Skeletal muscle tissue (tissue), 4 donors: Measurements from ENCODE around the gene PARL. TPM values are rescaled to one million over a fixed set of nuclear protein-coding genes. Genes with fewer than 3 reads are reported as not detected.

Experiments
- H3K27ac ChIP-seq: one replicate; pipeline ENCODE4 v1.7.0; 2013; ENCODE audit warnings: mild to moderate bottlenecking, low read depth, low read length, inconsistent platforms
- H3K27me3 ChIP-seq, 3 donors: one replicate each; pipeline ENCODE4 v1.7.0; 2013; ENCODE audit warnings: low read length in 3 of 3; ENCODE audit not compliant: control insufficient read depth in 3 of 3, insufficient read depth in 3 of 3
- H3K36me3 ChIP-seq, 3 donors: one replicate each; pipeline ENCODE4 v1.7.0; 2013; ENCODE audit warnings: low read length in 3 of 3; ENCODE audit not compliant: control insufficient read depth in 3 of 3, insufficient read depth in 3 of 3
- H3K4me1 ChIP-seq, 3 donors: one replicate each; pipeline ENCODE4 v1.7.0; 2013; ENCODE audit warnings: low read length in 3 of 3, mild to moderate bottlenecking in 3 of 3; ENCODE audit not compliant: control insufficient read depth in 3 of 3, insufficient read depth in 3 of 3
- H3K4me3 ChIP-seq, 3 donors: one replicate each; pipeline ENCODE4 v1.7.0; 2013; ENCODE audit warnings: low read length in 3 of 3
- H3K9ac ChIP-seq, 3 donors: one replicate each; pipeline ENCODE4 v1.7.0; 2013; ENCODE audit warnings: low read length in 3 of 3, mild to moderate bottlenecking in 3 of 3, moderate library complexity in 2 of 3, low read depth in 1 of 3
- H3K9me3 ChIP-seq, 3 donors: one replicate each; pipeline ENCODE4 v1.7.0; 2013; ENCODE audit warnings: low read length in 3 of 3; ENCODE audit not compliant: control insufficient read depth in 3 of 3
- total RNA-seq: library from RNA; depleted of rRNA; stranded (reverse); fragments of >200 nt; gene quantifications from one replicate; pipeline ENCODE4 v1.2.3, GENCODE V29; 2014
- donor health status: Osteomylitis.

Gene PARL
- total RNA-seq, 1 donor from 2014 or later, result 35.0 TPM

DNA sequence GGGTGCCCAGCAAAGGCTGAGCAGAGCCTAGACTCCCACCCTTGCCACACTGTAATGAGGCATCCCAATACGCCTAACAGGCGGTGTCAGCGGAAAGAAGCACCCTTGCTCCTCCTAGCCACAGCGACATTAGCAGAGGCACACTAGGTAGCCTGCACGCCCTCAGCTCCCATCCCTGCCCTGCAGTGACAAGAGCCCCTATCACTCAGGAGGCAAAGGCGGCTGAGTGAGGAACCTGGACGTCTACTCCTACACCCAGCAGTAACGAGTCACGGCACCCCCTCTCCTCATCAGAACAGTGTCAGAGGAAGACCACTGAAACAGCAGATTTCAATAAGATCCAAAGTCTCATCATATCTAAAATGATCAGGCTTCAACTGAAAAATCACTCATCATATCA, 47.3 kb downstream of the PARL start:
- Histone ChIP-seq H3K27me3 (no peaks in the 10 kb centered on the region), H3K36me3 (peaks cover 28 to 63% (median 40%) of the 10 kb centered on the region in 3 donors), H3K4me1 (peaks cover 0 to 6% (median 0%) of the 10 kb centered on the region in 3 donors), H3K4me3 (no peak overlapping the region), H3K9ac (no peak overlapping the region), H3K27ac (no peak overlapping the region), H3K9me3 (no peaks in the 10 kb centered on the region)

DNA sequence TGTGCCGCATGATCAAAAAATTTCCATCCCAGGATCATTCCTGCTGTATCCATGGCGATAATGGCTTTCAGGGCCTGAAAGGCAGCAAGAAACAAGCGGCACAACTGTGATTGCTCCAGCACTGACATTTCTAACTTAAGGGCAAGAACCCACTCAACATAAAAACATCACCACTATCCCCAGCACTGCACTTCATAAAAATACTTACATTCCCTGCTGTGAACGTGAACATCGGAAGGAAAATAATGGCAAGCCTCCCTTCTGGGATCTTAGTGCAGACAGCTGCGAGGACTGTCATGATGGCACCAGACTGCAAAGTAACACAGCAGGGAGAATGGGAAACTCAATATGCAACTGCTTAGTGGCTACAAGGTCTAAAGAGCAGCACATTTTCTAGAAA, 51.2 kb downstream of the PARL start:
- Histone ChIP-seq H3K4me1 (no peaks in the 10 kb centered on the region), H3K9me3 (no peaks in the 10 kb centered on the region), H3K36me3 (peaks cover 33 to 46% (median 33%) of the 10 kb centered on the region in 3 donors), H3K27me3 (no peaks in the 10 kb centered on the region), H3K4me3 (no peak overlapping the region), H3K9ac (no peak overlapping the region), H3K27ac (no peak overlapping the region)

DNA sequence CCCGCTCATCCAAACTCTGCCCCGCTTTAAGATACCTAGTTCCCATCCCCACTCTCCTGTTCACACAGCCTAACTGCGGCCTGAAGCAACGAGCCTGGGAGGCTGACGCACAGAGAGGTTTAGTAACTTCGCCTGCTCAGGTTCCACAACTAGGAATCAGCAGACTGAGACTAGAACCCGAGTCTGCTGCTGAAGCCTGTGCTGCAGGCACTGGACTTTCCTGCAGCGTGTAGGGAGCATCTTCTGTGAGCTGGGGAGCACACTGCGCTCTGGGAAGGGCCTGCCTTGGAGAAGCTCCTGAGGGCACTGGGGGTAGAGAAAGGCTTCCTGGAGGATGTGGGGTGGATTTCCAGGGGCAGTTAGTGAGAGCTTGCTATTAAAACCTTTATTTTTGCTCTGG, 54.5 kb downstream of the PARL start:
- no peak overlapping the region for H3K4me3 ChIP-seq
- no peaks in the 10 kb centered on the region for H3K27me3 ChIP-seq
- H3K36me3 ChIP-seq, result peaks cover 27 to 42% (median 34%) of the 10 kb centered on the region in 3 donors
- no peak overlapping the region for H3K9ac ChIP-seq
- no peak overlapping the region for H3K27ac ChIP-seq
- H3K4me1 ChIP-seq, result peaks cover 13 to 15% (median 14%) of the 10 kb centered on the region in 3 donors
- H3K9me3 ChIP-seq, result no peaks in the 10 kb centered on the region

DNA sequence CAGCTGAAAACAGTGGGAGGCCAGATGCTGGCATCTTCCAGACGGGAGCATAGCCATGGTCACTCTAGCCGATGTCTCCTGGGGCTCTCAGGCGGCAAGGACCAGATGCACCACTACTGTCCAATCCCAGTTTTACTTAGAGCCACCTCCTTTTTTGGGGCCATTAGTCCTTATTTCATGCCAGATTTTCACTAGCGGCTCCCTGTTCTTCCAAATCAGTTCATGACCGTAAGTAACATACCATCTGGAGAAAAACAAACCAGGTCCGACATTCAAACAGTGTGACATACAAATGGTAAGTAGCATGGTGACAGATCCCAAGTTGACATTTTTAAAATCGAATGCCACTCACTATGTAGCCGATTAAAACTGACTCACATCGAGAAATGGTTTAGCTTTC, 55.2 kb downstream of the PARL start:
- Histone ChIP-seq H3K36me3 (peaks cover 27 to 42% (median 33%) of the 10 kb centered on the region in 3 donors), H3K9ac (no peak overlapping the region), H3K9me3 (no peaks in the 10 kb centered on the region), H3K27ac (no peak overlapping the region), H3K4me1 (peaks cover 13 to 20% (median 20%) of the 10 kb centered on the region in 3 donors), H3K4me3 (no peak overlapping the region), H3K27me3 (no peaks in the 10 kb centered on the region)

DNA sequence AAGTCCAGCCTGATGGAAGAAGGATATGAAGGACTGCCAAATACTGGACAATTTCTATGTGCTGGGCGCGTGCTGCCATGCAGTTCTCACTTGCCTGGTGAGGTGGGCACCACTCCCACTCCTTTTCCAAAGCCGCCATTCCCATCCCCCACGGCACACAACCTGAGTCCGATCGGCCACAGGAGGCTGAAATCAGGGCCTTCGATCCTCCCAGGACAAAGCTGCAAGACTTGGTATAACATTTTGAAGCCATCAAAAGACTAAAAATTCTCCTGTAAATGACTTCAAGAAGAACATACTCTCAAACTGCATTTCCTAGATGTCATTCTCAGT, 56.2 kb downstream of the PARL start:
- H3K9me3 ChIP-seq, result no peaks in the 10 kb centered on the region
- H3K4me3 ChIP-seq, result no peak overlapping the region
- H3K36me3 ChIP-seq, result peaks cover 24 to 33% (median 28%) of the 10 kb centered on the region in 3 donors
- peaks cover 17 to 30% (median 29%) of the 10 kb centered on the region in 3 donors for H3K4me1 ChIP-seq
- H3K27ac ChIP-seq, result no peak overlapping the region
- no peaks in the 10 kb centered on the region for H3K27me3 ChIP-seq
- no peak overlapping the region for H3K9ac ChIP-seq

DNA sequence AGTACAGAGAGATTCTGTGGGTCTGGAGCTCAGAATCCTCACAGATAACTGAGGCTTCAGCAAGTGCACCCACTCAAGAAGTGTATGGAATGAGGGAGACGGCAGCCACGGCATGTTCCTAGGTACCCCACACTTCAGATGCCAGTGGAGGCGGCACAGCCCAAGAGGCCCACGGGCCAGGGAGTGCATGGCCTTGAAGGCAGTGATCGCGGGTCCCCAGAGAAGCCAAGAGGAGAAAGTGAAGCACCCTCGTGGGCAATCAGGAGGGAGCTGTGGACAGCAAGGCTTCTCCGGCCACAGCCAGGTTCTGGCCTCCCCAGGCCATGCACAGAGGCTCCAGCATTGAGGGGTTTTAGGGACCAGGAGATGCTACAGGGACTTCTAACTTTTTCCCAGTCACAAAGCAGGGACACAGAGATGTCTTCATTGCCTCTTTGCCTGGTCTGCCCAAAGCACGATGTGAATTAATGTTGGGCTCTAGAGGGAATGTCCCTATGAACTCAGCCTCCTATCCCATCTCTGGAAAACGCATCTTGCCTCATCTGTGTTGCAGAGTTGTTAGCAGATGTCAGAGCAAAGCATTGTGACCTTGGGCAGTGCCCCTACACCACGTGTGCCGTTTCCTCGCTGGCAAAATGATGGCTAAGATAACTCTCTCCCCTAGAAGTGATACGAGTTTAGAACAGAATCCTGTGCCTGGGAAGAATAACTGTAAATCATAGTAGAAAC, 56.7 kb downstream of the PARL start:
- Histone ChIP-seq H3K27me3 (no peaks in the 10 kb centered on the region), H3K36me3 (peaks cover 19 to 28% (median 26%) of the 10 kb centered on the region in 3 donors)

DNA sequence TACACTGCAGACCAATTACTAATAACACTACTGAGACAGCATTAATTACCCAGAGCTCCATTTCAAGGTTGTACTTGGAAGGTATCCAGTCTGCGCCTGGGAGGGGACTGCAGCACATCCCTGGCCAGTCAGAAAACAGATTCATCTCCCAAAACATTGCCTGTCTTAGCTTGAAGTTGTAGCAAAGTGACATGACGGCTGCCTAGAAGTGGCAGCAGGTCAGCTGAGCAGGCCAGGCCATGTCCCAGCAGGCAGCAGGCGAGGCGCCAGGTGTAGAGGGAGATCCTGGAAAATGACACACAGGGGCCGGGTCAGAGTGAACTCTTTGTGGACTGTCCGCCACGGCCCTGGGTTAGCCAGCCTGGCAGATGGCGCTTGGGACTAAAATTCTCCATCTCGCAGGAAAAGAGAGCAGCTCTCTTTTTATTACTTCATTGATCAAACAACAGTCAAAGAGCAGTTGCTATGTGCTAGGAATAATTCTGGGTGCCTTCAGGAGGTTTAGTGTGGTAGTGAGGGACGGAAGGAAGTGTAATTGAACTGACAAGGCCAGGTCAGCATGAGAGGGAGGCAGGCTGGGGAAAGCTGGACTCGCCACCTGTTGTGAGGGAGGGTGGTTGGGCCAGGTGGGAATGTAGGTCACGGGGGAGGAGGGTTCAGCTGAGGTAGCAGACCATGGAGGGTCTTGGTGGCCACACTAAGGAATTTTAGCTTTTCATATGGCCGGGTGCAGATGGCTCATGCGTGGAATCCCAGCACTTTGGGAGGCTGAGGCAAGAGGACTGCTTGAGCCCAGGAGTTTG, 58.0 kb downstream of the PARL start:
- Histone ChIP-seq H3K4me3 (peak overlapping the region in 2 of 3 donors; percentile 24 to 85), H3K4me1 (peaks cover 17 to 30% (median 29%) of the 10 kb centered on the region in 3 donors), H3K9me3 (no peaks in the 10 kb centered on the region), H3K27ac (peak overlapping the region; percentile 39), H3K27me3 (no peaks in the 10 kb centered on the region), H3K36me3 (peaks cover 13 to 22% (median 20%) of the 10 kb centered on the region in 3 donors), H3K9ac (peak overlapping the region; percentile 11 to 71 (median 33))

More for the DNA sequence above, 56.7 kb downstream of the PARL start:
- no peak overlapping the region for H3K4me3 ChIP-seq
- H3K9ac ChIP-seq, result no peak overlapping the region
- H3K27ac ChIP-seq, result no peak overlapping the region
- peaks cover 17 to 30% (median 29%) of the 10 kb centered on the region in 3 donors for H3K4me1 ChIP-seq
- H3K9me3 ChIP-seq, result no peaks in the 10 kb centered on the region

DNA sequence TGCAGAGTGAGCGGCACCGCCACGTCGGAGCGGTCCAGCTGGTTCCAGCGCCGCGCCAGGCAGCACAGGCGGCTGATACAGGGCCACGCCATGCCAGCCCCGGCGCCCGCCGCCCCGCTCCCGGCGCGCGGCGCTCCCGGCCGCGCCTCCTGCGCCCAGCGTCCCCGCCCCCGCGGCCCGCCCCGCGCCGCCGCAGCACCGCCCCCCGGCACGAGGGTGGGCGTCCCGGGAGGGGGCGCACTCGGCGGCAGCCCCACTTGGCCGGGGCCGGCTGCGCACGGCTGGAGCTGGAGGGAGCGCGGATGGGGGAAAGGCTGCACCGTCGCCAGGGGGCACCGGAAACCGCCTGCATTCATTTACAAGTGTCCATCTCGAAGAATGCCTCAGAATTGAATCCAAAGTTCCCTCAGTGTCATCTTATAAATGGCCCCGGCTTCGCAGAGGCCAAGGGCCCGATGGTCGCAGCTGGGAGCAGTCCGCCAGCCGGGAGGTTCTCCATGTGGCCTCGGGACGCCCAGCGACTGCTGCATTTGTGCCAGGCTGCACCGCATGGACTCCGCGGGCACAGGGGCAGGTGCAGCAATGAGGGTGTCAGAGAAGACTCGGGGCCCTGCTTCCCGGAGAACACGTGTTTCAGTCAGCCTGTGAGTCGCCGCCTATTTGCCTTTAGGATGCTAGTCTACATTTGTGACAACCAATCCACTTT, 59.1 kb downstream of the PARL start, which contains the start of gene MAP6D1:
MAP6D1 (minus strand) TSS at position 122 of the 706 bp plus-strand sequence; CDS start at position 92, 30 bp downstream.
- Histone ChIP-seq H3K27ac (peak within 1 kb of the TSS; percentile 44), H3K36me3 (peaks cover 13 to 22% (median 18%) of the 10 kb centered on the region in 3 donors), H3K27me3 (no peaks in the 10 kb centered on the region), H3K9ac (peak within 1 kb of the TSS; percentile 65 to 87 (median 75)), H3K9me3 (no peaks in the 10 kb centered on the region), H3K4me3 (peak within 1 kb of the TSS; percentile 62 to 85 (median 80)), H3K4me1 (peaks cover 17 to 30% (median 29%) of the 10 kb centered on the region in 3 donors)

DNA sequence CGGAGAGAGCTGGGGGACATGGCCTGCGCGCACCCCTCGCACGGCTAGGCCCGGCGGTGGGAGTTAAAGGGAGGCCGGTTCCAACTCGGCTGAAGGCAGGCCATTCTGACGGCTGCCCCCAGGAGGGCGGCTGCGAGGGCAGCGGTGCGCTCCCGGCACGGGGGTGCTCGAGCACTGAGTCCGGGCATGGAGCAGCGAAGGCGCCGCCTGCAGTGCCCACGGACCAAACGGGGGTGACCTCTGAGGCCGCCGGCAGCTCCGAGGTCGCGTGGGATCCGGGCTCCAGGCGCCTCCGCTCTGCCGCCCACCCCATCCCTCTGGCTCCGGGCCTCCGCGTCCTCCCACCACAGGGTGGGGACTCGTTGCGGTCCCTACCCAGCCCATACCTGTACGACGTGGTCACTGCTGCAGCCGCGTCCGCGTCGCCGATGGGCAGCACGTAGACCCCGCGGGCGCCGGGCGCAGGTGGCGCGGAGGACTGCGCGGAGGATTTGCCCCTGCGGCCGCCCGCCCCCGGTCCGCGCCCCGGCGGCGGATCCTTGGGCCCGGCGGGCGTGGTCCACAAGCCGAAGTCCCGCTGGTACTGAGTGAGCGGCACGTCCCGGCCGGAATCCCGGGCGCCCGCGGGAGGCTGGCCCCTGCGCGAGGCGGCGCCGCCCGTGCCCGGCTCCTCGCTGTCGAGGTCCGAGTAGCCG, 59.8 kb downstream of the PARL start:
- Histone ChIP-seq H3K27me3 (no peaks in the 10 kb centered on the region), H3K27ac (peak overlapping the region; percentile 44), H3K36me3 (peaks cover 8 to 17% (median 12%) of the 10 kb centered on the region in 3 donors), H3K4me1 (peaks cover 17 to 30% (median 29%) of the 10 kb centered on the region in 3 donors), H3K4me3 (peak overlapping the region; percentile 62 to 85 (median 80)), H3K9ac (peak overlapping the region; percentile 65 to 87 (median 75)), H3K9me3 (no peaks in the 10 kb centered on the region)
